Left ventricle myocardium inferior (tissue), 1 donor: ENCODE data around the gene PCSK9. TPM values are rescaled to one million over a fixed set of nuclear protein-coding genes. Genes with fewer than 3 reads are reported as not detected.

ENCODE experiments used
- DNase-seq: peaks from one replicate; pipeline ENCODE4 v3.0.0-alpha.2; 2020
- H3K27ac ChIP-seq: fragments of 200-600 bp; replicated peaks from 2 replicates; pipeline ENCODE4 v1.8.0; 2021
- H3K27me3 ChIP-seq: fragments of 200-600 bp; 2 replicates; pipeline ENCODE4 v1.8.0; 2021; ENCODE audit warnings: low read depth
- H3K36me3 ChIP-seq: fragments of 200-600 bp; 2 replicates; pipeline ENCODE4 v1.8.0; 2021
- H3K4me1 ChIP-seq: fragments of 200-600 bp; 2 replicates; pipeline ENCODE4 v1.8.0; 2021
- H3K4me3 ChIP-seq: fragments of 200-600 bp; 2 replicates; pipeline ENCODE4 v1.8.0; 2021; ENCODE audit warnings: mild to moderate bottlenecking, moderate library complexity
- H3K9me3 ChIP-seq: fragments of 200-600 bp; replicated peaks from 2 replicates; pipeline ENCODE4 v1.8.0; 2021
- intact Hi-C: fragments of 100-400 bp; cut with micrococcal nuclease; formaldehyde crosslinking; loops from one replicate; pipeline ENCODE4 v1.11.0; 2022
- long read RNA-seq: library from polyadenylated mRNA; unstranded; transcript quantifications from one replicate; pipeline ENCODE4 v2.0.0, GENCODE V29; 2021
- total RNA-seq: library from RNA; stranded (reverse); fragmentation: NEBNext Ultra II Directional; extraction: Animal tissue kit (Norgen Biotek cat#: 25700); gene quantifications from one replicate; pipeline ENCODE4 v1.2.1, GENCODE V29; 2021
- TF ChIP-seq, protein P1 (sequence below): fragments of 200-600 bp; IDR thresholded peaks from 2 replicates; pipeline ENCODE4 v1.8.0; 2021; ENCODE audit warnings: antibody characterized with exemption, mild to moderate bottlenecking, borderline replicate concordance
- donor health status: DM: no; HTN: yes; CAD: no; lungs with severe emphysema.

PCSK9 gene
- not detected for total RNA-seq
- long read RNA-seq: 0 reads

GRCh38 chr1:55039342-55040082 is at the start of gene PCSK9:
Gene PCSK9, plus strand, starts transcription at chr1:55039548. Its CDS starts 290 bp downstream, at chr1:55039838.
- DNase-seq: no peak
- Histone ChIP-seq H3K9me3 (no peaks in the 10 kb centered on the region), H3K4me1 (peaks cover 16% of the 10 kb centered on the region), H3K27me3 (peaks cover 82% of the 10 kb centered on the region), H3K4me3 (peak within 1 kb of the TSS; percentile 50), H3K27ac (no peak within 1 kb of the TSS), H3K36me3 (no peaks in the 10 kb centered on the region)
- intact Hi-C loops: no loop called here
- TF ChIP-seq, protein P1, sequence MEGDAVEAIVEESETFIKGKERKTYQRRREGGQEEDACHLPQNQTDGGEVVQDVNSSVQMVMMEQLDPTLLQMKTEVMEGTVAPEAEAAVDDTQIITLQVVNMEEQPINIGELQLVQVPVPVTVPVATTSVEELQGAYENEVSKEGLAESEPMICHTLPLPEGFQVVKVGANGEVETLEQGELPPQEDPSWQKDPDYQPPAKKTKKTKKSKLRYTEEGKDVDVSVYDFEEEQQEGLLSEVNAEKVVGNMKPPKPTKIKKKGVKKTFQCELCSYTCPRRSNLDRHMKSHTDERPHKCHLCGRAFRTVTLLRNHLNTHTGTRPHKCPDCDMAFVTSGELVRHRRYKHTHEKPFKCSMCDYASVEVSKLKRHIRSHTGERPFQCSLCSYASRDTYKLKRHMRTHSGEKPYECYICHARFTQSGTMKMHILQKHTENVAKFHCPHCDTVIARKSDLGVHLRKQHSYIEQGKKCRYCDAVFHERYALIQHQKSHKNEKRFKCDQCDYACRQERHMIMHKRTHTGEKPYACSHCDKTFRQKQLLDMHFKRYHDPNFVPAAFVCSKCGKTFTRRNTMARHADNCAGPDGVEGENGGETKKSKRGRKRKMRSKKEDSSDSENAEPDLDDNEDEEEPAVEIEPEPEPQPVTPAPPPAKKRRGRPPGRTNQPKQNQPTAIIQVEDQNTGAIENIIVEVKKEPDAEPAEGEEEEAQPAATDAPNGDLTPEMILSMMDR: no peak

DNA sequence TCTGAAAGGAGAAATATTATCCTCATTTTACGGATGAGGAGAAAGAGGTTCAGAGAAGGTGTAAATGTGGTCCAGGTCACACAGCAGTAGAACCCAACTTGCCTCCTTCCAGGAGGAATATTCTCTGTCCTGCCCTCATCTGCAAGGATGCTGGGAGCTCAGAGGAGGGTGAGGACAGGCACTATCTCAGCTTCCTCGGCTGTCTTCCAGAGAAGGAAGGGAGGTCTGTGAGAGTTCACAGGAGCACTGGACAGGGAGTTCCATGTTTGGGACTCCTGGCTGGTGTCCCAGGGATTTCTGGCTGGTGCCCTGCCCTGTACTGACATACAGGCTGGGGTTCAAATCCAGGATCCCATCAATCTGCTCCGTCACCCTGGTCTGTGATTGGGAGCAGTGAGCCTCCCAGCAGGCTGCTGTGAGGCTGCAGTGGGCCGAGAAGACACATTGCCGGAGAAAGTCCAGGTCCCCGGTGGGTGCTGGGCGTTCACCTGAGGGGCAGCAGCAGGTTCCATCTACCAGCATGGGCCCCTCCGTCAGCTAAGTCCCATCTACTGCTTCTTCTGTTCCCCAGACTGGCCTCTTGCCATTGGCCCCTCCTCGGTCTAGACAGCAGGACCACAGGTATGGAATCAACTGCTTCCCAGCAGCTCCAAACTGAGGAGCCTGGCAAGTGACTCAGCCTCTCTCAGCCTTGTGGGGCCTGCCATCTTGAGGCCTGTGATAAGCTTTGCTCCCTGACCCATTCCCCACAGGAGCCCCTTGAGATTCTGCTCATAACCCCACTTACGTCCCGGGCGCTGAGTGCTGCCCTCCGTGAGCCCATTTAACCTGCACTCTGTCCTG is 49.2 kb upstream of the PCSK9 start:
- H3K27me3 ChIP-seq: peaks cover 31% of the 10 kb centered on the region
- no peak overlapping the region for H3K4me3 ChIP-seq
- H3K9me3 ChIP-seq: no peaks in the 10 kb centered on the region
- TF ChIP-seq, protein P1: no peak
- no peaks in the 10 kb centered on the region for H3K36me3 ChIP-seq
- DNase-seq: peak; percentile 43
- peaks cover 8% of the 10 kb centered on the region for H3K4me1 ChIP-seq
- intact Hi-C loops: no loop called here
- H3K27ac ChIP-seq: no peak overlapping the region

GRCh38 chr1:54990916-54991315 is 48.4 kb upstream of the PCSK9 start:
- Histone ChIP-seq H3K9me3 (no peaks in the 10 kb centered on the region), H3K27me3 (peaks cover 32% of the 10 kb centered on the region), H3K36me3 (no peaks in the 10 kb centered on the region), H3K27ac (no peak overlapping the region), H3K4me1 (peaks cover 8% of the 10 kb centered on the region), H3K4me3 (no peak overlapping the region)
- TF ChIP-seq, protein P1: no peak
- intact Hi-C loops: no loop called here
- no peak for DNase-seq

GRCh38 chr1:54991939-54992338 is 47.4 kb upstream of the PCSK9 start:
- Histone ChIP-seq H3K36me3 (no peaks in the 10 kb centered on the region), H3K27me3 (peaks cover 32% of the 10 kb centered on the region), H3K4me1 (peaks cover 14% of the 10 kb centered on the region), H3K9me3 (no peaks in the 10 kb centered on the region), H3K27ac (no peak overlapping the region), H3K4me3 (no peak overlapping the region)
- intact Hi-C loops: no loop called here
- no peak for DNase-seq
- TF ChIP-seq, protein P1: no peak

GRCh38 chr1:54993140-54993539 is 46.2 kb upstream of the PCSK9 start:
- Histone ChIP-seq H3K27me3 (peaks cover 43% of the 10 kb centered on the region), H3K4me1 (peaks cover 16% of the 10 kb centered on the region), H3K36me3 (no peaks in the 10 kb centered on the region), H3K4me3 (no peak overlapping the region), H3K27ac (no peak overlapping the region), H3K9me3 (no peaks in the 10 kb centered on the region)
- no peak for DNase-seq
- intact Hi-C loops: no loop called here
- TF ChIP-seq, protein P1: no peak
